Body of pancreas (tissue), 4 donors: ENCODE measurements around the gene IL7R.

Source experiments
- POLR2A ChIP-seq, 3 donors: fragments of 450-650 bp; IDR thresholded peaks; one replicate each; pipeline ENCODE4 v1.6.1; 2016; ENCODE audit warnings: antibody characterized with exemption in 3 of 3, mild to moderate bottlenecking in 2 of 3
- TF ChIP-seq, protein P1 (sequence below), 7 experiments: fragments of 450-650 bp in 4 of 7; fragments of 200-600 bp in 3 of 7; sonication (generic) in 3 of 7; IDR thresholded peaks; one replicate each; pipeline ENCODE4 v1.5.1; 2016 to 2019; ENCODE audit warnings: antibody characterized with exemption in 7 of 7

DNA sequence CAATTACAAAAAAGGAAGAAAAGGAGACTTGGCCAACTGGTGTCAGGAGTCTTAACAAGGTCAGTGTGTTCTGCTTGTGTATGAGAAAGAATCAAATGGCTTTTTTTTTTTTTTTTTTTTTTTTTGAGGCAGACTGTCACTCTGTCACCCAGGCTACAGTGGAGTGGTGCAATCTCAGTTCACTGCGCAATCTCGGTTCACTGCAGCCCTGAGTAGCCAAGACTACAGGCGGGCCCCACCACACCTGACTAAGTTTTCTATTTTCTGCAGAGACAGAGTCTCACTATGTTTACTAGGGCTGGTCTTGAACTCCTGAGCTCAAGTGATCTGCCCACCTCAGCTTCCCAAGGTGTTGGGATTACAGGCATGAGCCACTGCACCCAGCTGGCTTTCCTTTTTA lies 3.1 kb upstream of the IL7R start:
- TF ChIP-seq, protein P1, sequence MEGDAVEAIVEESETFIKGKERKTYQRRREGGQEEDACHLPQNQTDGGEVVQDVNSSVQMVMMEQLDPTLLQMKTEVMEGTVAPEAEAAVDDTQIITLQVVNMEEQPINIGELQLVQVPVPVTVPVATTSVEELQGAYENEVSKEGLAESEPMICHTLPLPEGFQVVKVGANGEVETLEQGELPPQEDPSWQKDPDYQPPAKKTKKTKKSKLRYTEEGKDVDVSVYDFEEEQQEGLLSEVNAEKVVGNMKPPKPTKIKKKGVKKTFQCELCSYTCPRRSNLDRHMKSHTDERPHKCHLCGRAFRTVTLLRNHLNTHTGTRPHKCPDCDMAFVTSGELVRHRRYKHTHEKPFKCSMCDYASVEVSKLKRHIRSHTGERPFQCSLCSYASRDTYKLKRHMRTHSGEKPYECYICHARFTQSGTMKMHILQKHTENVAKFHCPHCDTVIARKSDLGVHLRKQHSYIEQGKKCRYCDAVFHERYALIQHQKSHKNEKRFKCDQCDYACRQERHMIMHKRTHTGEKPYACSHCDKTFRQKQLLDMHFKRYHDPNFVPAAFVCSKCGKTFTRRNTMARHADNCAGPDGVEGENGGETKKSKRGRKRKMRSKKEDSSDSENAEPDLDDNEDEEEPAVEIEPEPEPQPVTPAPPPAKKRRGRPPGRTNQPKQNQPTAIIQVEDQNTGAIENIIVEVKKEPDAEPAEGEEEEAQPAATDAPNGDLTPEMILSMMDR (IDR thresholded peaks at IDR 0.05), result no peak
- no peak for TF ChIP-seq POLR2A (IDR thresholded peaks at IDR 0.05)
